NT2/D1 (cell line): ENCODE results near the gene ZNF565.
"Not testable (repeated sequence)": the region's sequence is repeated elsewhere in the genome, so short reads cannot be mapped to it uniquely, and the experiment has no call there.

Experiments used
- DNase-seq: peaks from one replicate; pipeline ENCODE4 v3.0.0-alpha.2; 2011; ENCODE audit warnings: low read depth, low spot score
- H3K27me3 ChIP-seq: 2 replicates; pipeline ENCODE4 v1.6.0; 2011; ENCODE audit warnings: mild to moderate bottlenecking; ENCODE audit not compliant: insufficient read length, insufficient read depth
- H3K36me3 ChIP-seq: 2 replicates; pipeline ENCODE4 v1.6.1; 2011; ENCODE audit warnings: mild to moderate bottlenecking, low read length, mixed read lengths; ENCODE audit not compliant: insufficient read depth, insufficient read length
- H3K4me1 ChIP-seq: 2 replicates; pipeline ENCODE4 v1.5.1; 2011; ENCODE audit not compliant: insufficient read depth, insufficient read length
- H3K4me3 ChIP-seq: 2 replicates; pipeline ENCODE4 v1.5.1; 2011; ENCODE audit warnings: low read depth; ENCODE audit not compliant: insufficient read length
- H3K9ac ChIP-seq: 2 replicates; pipeline ENCODE4 v1.6.0; 2011; ENCODE audit warnings: low read depth; ENCODE audit not compliant: insufficient read length
- H3K9me3 ChIP-seq: 2 replicates; pipeline ENCODE4 v1.5.1; 2011; ENCODE audit warnings: mild to moderate bottlenecking, low read length; ENCODE audit not compliant: insufficient read depth
- SUZ12 ChIP-seq: IDR thresholded peaks from 2 replicates; pipeline ENCODE4 v1.6.1; 2011; ENCODE audit not compliant: insufficient read length, insufficient read depth; ENCODE audit errors: extremely low read depth
- YY1 ChIP-seq: IDR thresholded peaks from 2 replicates; pipeline ENCODE4 v1.6.1; 2011; ENCODE audit not compliant: insufficient read length, insufficient read depth
- ZNF274 ChIP-seq: IDR thresholded peaks from 2 replicates; pipeline ENCODE4 v1.6.1; 2011; ENCODE audit warnings: mild to moderate bottlenecking, low read depth, low read length

Gene ZNF565

GRCh38 chr19:36254848-36255247 is 40.4 kb upstream of the ZNF565 start:
- no peak for DNase-seq
- no peaks in the 10 kb centered on the region for H3K36me3 ChIP-seq
- H3K9me3 ChIP-seq: no peaks in the 10 kb centered on the region
- TF ChIP-seq SUZ12 (no peak), ZNF274 (no peak), YY1 (no peak)
- H3K9ac ChIP-seq: no peak overlapping the region
- no peaks in the 10 kb centered on the region for H3K4me1 ChIP-seq
- H3K4me3 ChIP-seq: no peak overlapping the region
- no peaks in the 10 kb centered on the region for H3K27me3 ChIP-seq

GRCh38 chr19:36252047-36252446 is 37.6 kb upstream of the ZNF565 start:
- Histone ChIP-seq H3K4me3 (no peak overlapping the region), H3K9me3 (no peaks in the 10 kb centered on the region), H3K36me3 (no peaks in the 10 kb centered on the region), H3K4me1 (peaks cover 7% of the 10 kb centered on the region), H3K27me3 (no peaks in the 10 kb centered on the region), H3K9ac (no peak overlapping the region)
- no peak for TF ChIP-seq ZNF274
- TF ChIP-seq YY1: no peak
- TF ChIP-seq SUZ12: no peak
- no peak for DNase-seq

GRCh38 chr19:36246006-36246481 is 31.6 kb upstream of the ZNF565 start:
- peak overlapping the region; percentile 82 for H3K4me3 ChIP-seq
- no peak for TF ChIP-seq YY1
- TF ChIP-seq SUZ12: no peak
- no peak for TF ChIP-seq ZNF274

GRCh38 chr19:36245210-36246005 is 30.9 kb upstream of the ZNF565 start:
- Histone ChIP-seq H3K9ac (peak overlapping the region; percentile 86), H3K4me1 (peaks cover 10% of the 10 kb centered on the region), H3K4me3 (peak overlapping the region; percentile 82), H3K9me3 (no peaks in the 10 kb centered on the region), H3K27me3 (peaks cover 11% of the 10 kb centered on the region), H3K36me3 (no peaks in the 10 kb centered on the region)
- peak; percentile 78 for DNase-seq
- no peak for TF ChIP-seq YY1
- TF ChIP-seq SUZ12: no peak
- TF ChIP-seq ZNF274: no peak

More at GRCh38 chr19:36246006-36246481, 31.6 kb upstream of the ZNF565 start:
- DNase-seq: no peak
- Histone ChIP-seq H3K9ac (peak overlapping the region; percentile 86), H3K36me3 (no peaks in the 10 kb centered on the region), H3K4me1 (peaks cover 10% of the 10 kb centered on the region), H3K9me3 (no peaks in the 10 kb centered on the region), H3K27me3 (peaks cover 11% of the 10 kb centered on the region)

- Histone ChIP-seq H3K4me3 (no peak overlapping the region), H3K36me3 (peaks cover under 1% of the 10 kb centered on the region), H3K9me3 (no peaks in the 10 kb centered on the region), H3K9ac (no peak overlapping the region), H3K4me1 (peaks cover 10% of the 10 kb centered on the region), H3K27me3 (peaks cover 11% of the 10 kb centered on the region)
- TF ChIP-seq ZNF274: no peak
- no peak for TF ChIP-seq YY1
- TF ChIP-seq SUZ12: no peak
- no peak for DNase-seq
Measured at GRCh38 chr19:36244066-36244465, 29.6 kb upstream of the ZNF565 start.

GRCh38 chr19:36236946-36237310 is 22.5 kb upstream of the ZNF565 start:
- no peaks in the 10 kb centered on the region for H3K27me3 ChIP-seq
- DNase-seq: no peak
- H3K4me1 ChIP-seq: no peaks in the 10 kb centered on the region
- no peak overlapping the region for H3K4me3 ChIP-seq
- 0 out of 2 replicates have a peak, but pooled peaks have one; percentile 25 for TF ChIP-seq ZNF274
- no peak for TF ChIP-seq YY1
- peaks cover 27% of the 10 kb centered on the region for H3K9me3 ChIP-seq
- peaks cover 64% of the 10 kb centered on the region for H3K36me3 ChIP-seq
- H3K9ac ChIP-seq: no peak overlapping the region

- Histone ChIP-seq H3K4me1 (no peaks in the 10 kb centered on the region), H3K27me3 (no peaks in the 10 kb centered on the region), H3K9ac (no peak overlapping the region), H3K9me3 (peaks cover 27% of the 10 kb centered on the region), H3K4me3 (no peak overlapping the region), H3K36me3 (peaks cover 69% of the 10 kb centered on the region)
- peak; percentile 41; the same call in 1 of the 2 replicates for TF ChIP-seq ZNF274
- TF ChIP-seq SUZ12: no peak
- DNase-seq: no peak
Measured at GRCh38 chr19:36236304-36236945, 22.0 kb upstream of the ZNF565 start.

- DNase-seq, H3K9ac ChIP-seq: not testable (repeated sequence)
- H3K9me3 ChIP-seq: peaks cover 27% of the 10 kb centered on the region
Measured at GRCh38 chr19:36233626-36234025, 19.2 kb upstream of the ZNF565 start.

More at GRCh38 chr19:36233626-36234025, 19.2 kb upstream of the ZNF565 start:
- not testable (repeated sequence) for H3K4me1 ChIP-seq, H3K4me3 ChIP-seq, H3K27me3 ChIP-seq
- peaks cover 87% of the 10 kb centered on the region for H3K36me3 ChIP-seq
